ENCODE results near the gene TRIML2. TPM values are rescaled to one million over a fixed set of nuclear protein-coding genes. Genes with fewer than 3 reads are reported as not detected.

Gene TRIML2, protein sequence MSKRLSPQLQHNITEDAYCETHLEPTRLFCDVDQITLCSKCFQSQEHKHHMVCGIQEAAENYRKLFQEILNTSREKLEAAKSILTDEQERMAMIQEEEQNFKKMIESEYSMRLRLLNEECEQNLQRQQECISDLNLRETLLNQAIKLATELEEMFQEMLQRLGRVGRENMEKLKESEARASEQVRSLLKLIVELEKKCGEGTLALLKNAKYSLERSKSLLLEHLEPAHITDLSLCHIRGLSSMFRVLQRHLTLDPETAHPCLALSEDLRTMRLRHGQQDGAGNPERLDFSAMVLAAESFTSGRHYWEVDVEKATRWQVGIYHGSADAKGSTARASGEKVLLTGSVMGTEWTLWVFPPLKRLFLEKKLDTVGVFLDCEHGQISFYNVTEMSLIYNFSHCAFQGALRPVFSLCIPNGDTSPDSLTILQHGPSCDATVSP
- not detected for total RNA-seq

DNA sequence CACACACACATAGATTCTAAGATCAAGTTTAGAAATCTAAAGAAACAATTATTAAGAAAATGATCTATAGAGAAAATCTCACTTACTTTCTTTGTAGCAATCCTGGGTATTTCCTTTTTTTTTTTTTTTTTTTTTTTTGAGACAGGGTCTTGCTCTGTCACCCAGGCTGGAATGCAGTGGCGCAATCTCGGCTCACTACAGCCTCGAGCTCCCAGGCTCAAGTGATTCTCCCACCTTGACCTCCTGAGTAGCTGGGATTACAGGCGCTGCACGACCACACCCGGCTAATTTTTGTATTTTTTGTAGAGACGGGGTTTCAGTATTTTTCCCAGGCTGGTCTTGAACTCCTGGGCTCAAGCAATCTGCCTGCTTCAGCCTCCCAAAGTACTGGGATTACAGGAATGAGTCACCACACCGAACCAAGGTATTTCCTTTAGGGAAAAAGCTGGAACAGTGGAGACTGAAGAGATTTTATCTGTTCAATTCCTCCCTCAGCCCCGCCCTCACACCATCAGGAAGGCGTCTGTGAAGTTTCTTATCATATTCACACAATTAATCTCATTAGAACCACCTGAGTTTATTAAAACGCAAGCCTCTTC lies at the start of gene TRIML2:
TRIML2 (minus strand) TSS at position 447 of the 599 bp plus-strand sequence. CDS start 4,235 bp downstream, outside the sequence.
- H3K4me1 ChIP-seq, result no peaks in the 10 kb centered on the region
- H3K27me3 ChIP-seq, result no peaks in the 10 kb centered on the region
- no peaks in the 10 kb centered on the region for H3K9me3 ChIP-seq
- no peaks in the 10 kb centered on the region for H3K36me3 ChIP-seq
- no peak within 1 kb of the TSS for H3K4me3 ChIP-seq
- TF ChIP-seq, protein P1, sequence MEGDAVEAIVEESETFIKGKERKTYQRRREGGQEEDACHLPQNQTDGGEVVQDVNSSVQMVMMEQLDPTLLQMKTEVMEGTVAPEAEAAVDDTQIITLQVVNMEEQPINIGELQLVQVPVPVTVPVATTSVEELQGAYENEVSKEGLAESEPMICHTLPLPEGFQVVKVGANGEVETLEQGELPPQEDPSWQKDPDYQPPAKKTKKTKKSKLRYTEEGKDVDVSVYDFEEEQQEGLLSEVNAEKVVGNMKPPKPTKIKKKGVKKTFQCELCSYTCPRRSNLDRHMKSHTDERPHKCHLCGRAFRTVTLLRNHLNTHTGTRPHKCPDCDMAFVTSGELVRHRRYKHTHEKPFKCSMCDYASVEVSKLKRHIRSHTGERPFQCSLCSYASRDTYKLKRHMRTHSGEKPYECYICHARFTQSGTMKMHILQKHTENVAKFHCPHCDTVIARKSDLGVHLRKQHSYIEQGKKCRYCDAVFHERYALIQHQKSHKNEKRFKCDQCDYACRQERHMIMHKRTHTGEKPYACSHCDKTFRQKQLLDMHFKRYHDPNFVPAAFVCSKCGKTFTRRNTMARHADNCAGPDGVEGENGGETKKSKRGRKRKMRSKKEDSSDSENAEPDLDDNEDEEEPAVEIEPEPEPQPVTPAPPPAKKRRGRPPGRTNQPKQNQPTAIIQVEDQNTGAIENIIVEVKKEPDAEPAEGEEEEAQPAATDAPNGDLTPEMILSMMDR (IDR thresholded peaks at IDR 0.05), result no peak
- TF ChIP-seq POLR2AphosphoS5 (IDR thresholded peaks at IDR 0.05) (no peak), POLR2A (IDR thresholded peaks at IDR 0.05) (no peak)
- no peak for DNase-seq (ENCODE audit: low spot score in 2 of 2)
- intact Hi-C loops (cut with DNase I; ENCODE audit: low total_unique reads), result no loop called here
- H3K27ac ChIP-seq, result no peak within 1 kb of the TSS

DNA sequence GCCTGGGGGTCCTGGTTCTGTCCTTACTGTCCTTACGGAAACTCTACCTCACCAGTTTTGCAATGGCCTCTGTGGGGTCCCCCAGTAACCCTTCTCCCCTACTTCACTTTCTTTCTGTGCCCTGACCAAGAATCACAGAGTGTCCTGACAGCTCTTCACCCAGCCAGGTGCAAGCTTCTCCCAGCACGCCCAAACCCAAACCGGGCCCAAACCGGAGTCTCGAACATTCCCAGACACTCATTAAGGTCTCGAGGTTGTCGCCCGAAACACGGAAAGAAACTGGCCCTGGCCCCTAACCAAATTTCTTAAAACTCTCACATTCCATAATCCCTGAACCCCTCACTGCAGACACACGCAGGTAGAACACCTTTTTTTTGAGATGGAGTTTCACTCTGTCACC lies 48.9 kb upstream of the TRIML2 start:
- Histone ChIP-seq H3K27me3 (no peaks in the 10 kb centered on the region), H3K36me3 (no peaks in the 10 kb centered on the region), H3K27ac (no peak overlapping the region), H3K4me1 (no peaks in the 10 kb centered on the region), H3K9me3 (peaks cover 0 to 8% of the 10 kb centered on the region in 2 donors), H3K4me3 (no peak overlapping the region)
- intact Hi-C loops (cut with DNase I; ENCODE audit: low total_unique reads), result no loop called here
- DNase-seq (ENCODE audit: low spot score in 2 of 2), result no peak
- no peak for TF ChIP-seq POLR2A (IDR thresholded peaks at IDR 0.05)
- TF ChIP-seq POLR2AphosphoS5 (IDR thresholded peaks at IDR 0.05), result no peak
- TF ChIP-seq, protein P1 (IDR thresholded peaks at IDR 0.05), result no peak

DNA sequence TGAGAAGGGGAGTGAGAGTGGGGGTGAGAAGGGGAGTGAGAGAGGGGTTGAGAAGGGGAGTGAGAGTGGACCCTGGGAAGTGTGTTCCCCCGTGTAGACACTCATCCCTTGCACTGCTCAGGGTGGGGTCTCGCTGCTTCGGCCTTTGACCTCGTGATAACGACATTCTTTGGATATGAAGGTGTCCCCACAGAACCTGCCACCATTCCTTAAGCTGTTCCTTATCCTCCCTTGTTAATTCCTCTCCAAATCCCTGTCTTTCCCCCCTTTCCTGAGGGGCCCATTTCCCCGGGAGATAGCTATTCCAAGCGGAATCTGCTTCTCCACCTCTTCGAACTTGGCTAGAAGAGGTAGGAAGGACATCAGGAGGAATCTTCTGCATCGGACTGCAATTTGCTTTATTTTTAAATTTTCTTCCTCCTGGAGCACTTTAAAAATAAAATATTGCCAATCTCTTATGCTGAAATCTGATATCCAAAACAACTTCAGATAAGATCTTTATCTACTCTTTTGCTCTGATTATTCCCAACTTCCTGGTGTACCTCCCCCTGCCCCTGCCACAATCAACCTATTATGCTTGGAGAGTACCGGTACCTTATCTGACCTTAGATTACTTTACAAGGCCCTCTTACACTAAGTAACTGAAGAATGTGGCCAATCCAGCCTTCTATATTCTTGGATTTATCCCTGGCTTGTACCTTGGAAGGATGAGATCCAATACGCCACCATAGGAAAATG lies 45.4 kb upstream of the TRIML2 start:
- Histone ChIP-seq H3K9me3 (peaks cover 0 to 8% of the 10 kb centered on the region in 2 donors), H3K27ac (no peak overlapping the region), H3K4me1 (no peaks in the 10 kb centered on the region), H3K4me3 (no peak overlapping the region), H3K36me3 (no peaks in the 10 kb centered on the region), H3K27me3 (no peaks in the 10 kb centered on the region)
- intact Hi-C loops (cut with DNase I; ENCODE audit: low total_unique reads), result no loop called here
- no peak for DNase-seq (ENCODE audit: low spot score in 2 of 2)
- TF ChIP-seq, protein P1 (IDR thresholded peaks at IDR 0.05), result no peak
- TF ChIP-seq POLR2A (IDR thresholded peaks at IDR 0.05), result no peak
- TF ChIP-seq POLR2AphosphoS5 (IDR thresholded peaks at IDR 0.05), result no peak

DNA sequence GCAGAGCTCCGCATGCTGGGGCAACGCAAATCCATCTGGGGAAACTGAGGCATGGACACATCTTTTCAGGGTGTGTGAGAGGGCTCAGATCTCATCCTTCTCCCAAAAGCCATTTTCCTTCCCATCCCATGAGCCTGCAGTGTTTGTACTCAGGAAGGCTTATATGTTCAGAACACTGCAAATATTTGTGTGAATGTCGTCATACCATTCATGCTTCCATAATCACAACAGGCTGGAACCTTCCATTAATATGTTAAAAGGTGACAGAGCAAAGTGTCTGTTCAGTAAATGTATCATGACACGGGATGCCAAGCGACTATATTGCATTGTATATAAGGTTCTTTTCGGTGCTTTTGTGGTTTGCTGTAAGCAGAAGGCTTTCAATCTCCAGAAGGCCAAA lies 38.4 kb upstream of the TRIML2 start:
- intact Hi-C loops (cut with DNase I; ENCODE audit: low total_unique reads), result no loop called here
- no peaks in the 10 kb centered on the region for H3K36me3 ChIP-seq

More for the DNA sequence above, 38.4 kb upstream of the TRIML2 start:
- no peak overlapping the region for H3K27ac ChIP-seq
- H3K4me3 ChIP-seq, result no peak overlapping the region
- TF ChIP-seq POLR2AphosphoS5 (IDR thresholded peaks at IDR 0.05) (no peak), POLR2A (IDR thresholded peaks at IDR 0.05) (no peak)
- TF ChIP-seq, protein P1 (IDR thresholded peaks at IDR 0.05), result no peak
- no peak for DNase-seq (ENCODE audit: low spot score in 2 of 2)
- no peaks in the 10 kb centered on the region for H3K9me3 ChIP-seq
- H3K27me3 ChIP-seq, result no peaks in the 10 kb centered on the region
- H3K4me1 ChIP-seq, result no peaks in the 10 kb centered on the region

Measured in breast epithelium (tissue), 4 donors.